G401 (cell line): ENCODE measurements around the gene ADH5. TPM values are rescaled to one million over a fixed set of nuclear protein-coding genes. Genes with fewer than 3 reads are reported as not detected.
"Not testable (repeated sequence)": the region's sequence is repeated elsewhere in the genome, so short reads cannot be mapped to it uniquely, and the experiment has no call there.

ENCODE experiments used
- DNase-seq: peaks from one replicate; pipeline ENCODE4 v3.0.0-alpha.2; 2015; ENCODE audit warnings: low spot score
- in situ Hi-C: cut with HindIII; loops from 2 replicates; pipeline ENCODE4 v1.10.0; 2016; ENCODE audit warnings: low sequenced_read_pairs, mixed read lengths
- total RNA-seq: library from RNA; depleted of rRNA; stranded (reverse); fragments of >200 nt; shearing (Covaris generic); gene quantifications from 2 replicates; pipeline ENCODE4 v1.2.3, GENCODE V29; 2014

Gene ADH5
- total RNA-seq, 1 experiment from 2014 or later: 267 TPM

GRCh38 chr4:99090481-99091215 is 2.1 kb upstream of the ADH5 start:
- no peak for DNase-seq
- in situ Hi-C loops: no loop called here

- peak; percentile 80 for DNase-seq
- in situ Hi-C loops: no loop called here
These were observed 552 bp downstream of the ADH5 start for GRCh38 chr4:99088023-99088449.

- DNase-seq: no peak
- in situ Hi-C loops: no loop called here
These were observed 4.0 kb downstream of the ADH5 start for GRCh38 chr4:99084595-99084994.

GRCh38 chr4:99082192-99082591 is 6.4 kb downstream of the ADH5 start:
- DNase-seq: no peak
- in situ Hi-C loops: no loop called here

GRCh38 chr4:99080869-99081268 is 7.7 kb downstream of the ADH5 start:
- DNase-seq, in situ Hi-C loops: not testable (repeated sequence)

GRCh38 chr4:99079625-99080295 is 8.8 kb downstream of the ADH5 start:
- in situ Hi-C loops: no loop called here
- no peak for DNase-seq

- DNase-seq: no peak
- in situ Hi-C loops: no loop called here
These were observed 9.5 kb downstream of the ADH5 start for GRCh38 chr4:99078931-99079624.

- DNase-seq: no peak
- in situ Hi-C loops: no loop called here
These were observed 10.3 kb downstream of the ADH5 start for GRCh38 chr4:99078336-99078735.

- in situ Hi-C loops: no loop called here
- no peak for DNase-seq
These were observed 11.4 kb downstream of the ADH5 start for GRCh38 chr4:99077177-99077576.

GRCh38 chr4:99076292-99076976 is 12.2 kb downstream of the ADH5 start:
- in situ Hi-C loops: no loop called here
- no peak for DNase-seq

- in situ Hi-C loops: no loop called here
- DNase-seq: no peak
These were observed 13.8 kb downstream of the ADH5 start for GRCh38 chr4:99074816-99075215.

- in situ Hi-C loops: no loop called here
- no peak for DNase-seq
These were observed 17.4 kb downstream of the ADH5 start for GRCh38 chr4:99071159-99071558.

GRCh38 chr4:99067617-99068016 is 21.0 kb downstream of the ADH5 start:
- in situ Hi-C loops: no loop called here
- DNase-seq: no peak

- DNase-seq, in situ Hi-C loops: not testable (repeated sequence)
These were observed 23.1 kb downstream of the ADH5 start for GRCh38 chr4:99065521-99065920.

- no peak for DNase-seq
- in situ Hi-C loops: no loop called here
These were observed 26.5 kb downstream of the ADH5 start for GRCh38 chr4:99062120-99062519.

GRCh38 chr4:99061048-99061700 is 27.4 kb downstream of the ADH5 start:
- no peak for DNase-seq
- in situ Hi-C loops: no loop called here

GRCh38 chr4:99059550-99059949 is 29.0 kb downstream of the ADH5 start:
- in situ Hi-C loops: no loop called here

GRCh38 chr4:99058228-99058627 is 30.4 kb downstream of the ADH5 start:
- in situ Hi-C loops: no loop called here
- DNase-seq: no peak

More at GRCh38 chr4:99059550-99059949, 29.0 kb downstream of the ADH5 start:
- no peak for DNase-seq

- in situ Hi-C loops: no loop called here
These were observed 34.1 kb downstream of the ADH5 start for GRCh38 chr4:99054428-99054994.

More at GRCh38 chr4:99054428-99054994, 34.1 kb downstream of the ADH5 start:
- no peak for DNase-seq
